Measurements from ENCODE around the gene GID4. TPM values are rescaled to one million over a fixed set of nuclear protein-coding genes. Genes with fewer than 3 reads are reported as not detected.

Gene GID4
- 8.2 TPM for total RNA-seq (ENCODE audit: unreplicated experiment)
- long read RNA-seq, full-length matches to known transcripts, result 1 of 1 reads
- long read RNA-seq, partial matches to known transcripts, result 0 of 1 reads
- long read RNA-seq, other reads (novel, unspliced or antisense), result 0 of 1 reads

DNA sequence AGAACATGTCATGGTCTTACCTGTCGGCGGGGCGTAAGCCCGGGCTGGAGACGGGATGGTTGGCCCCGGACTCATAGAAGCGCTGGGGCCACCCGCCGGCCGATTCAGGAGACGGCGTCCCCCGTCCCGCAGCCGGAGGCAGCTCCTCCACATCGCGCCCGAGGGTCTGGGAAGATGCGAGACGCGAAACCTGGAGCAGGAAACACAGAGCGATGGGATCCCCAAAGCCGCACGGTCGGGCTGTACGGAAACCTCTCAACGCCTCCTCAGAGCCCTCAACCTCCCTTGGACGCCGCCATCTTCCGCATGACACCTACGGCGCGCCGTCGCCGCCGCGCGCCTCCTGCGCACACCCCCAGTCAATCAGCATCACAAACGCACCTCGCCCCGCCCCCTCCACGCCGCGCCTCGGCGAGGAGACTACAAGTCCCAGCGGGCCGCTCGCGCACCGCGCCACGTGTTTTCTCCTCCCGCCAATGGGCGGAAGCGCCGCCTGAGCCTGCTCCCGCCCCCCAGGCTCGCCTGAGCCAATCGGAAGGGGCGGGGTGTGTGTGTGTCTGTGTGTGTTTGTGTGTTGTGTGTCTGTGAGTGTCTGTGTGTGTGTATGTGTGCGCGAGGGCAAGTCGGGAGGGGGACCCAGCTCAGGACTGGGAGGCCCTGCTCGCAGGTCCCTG, at the start of gene GID4, which contains the start of gene ATPAF2:
Gene GID4, plus strand, starts transcription at position 548 of the 674 bp plus-strand sequence. Its CDS starts 57 bp downstream, at position 605.
Gene ATPAF2, minus strand, starts transcription at position 308 of the 674 bp plus-strand sequence. Its CDS starts 155 bp downstream, at position 153.
- Mint-ChIP-seq H3K4me1 (ENCODE audit: low read depth, unreplicated experiment) (peaks cover 24% of the 10 kb centered on the region), H3K4me3 (ENCODE audit: unreplicated experiment) (peak within 1 kb of the TSS; percentile 99), H3K36me3 (ENCODE audit: unreplicated experiment) (peaks cover 5% of the 10 kb centered on the region), H3K27ac (ENCODE audit: unreplicated experiment) (peak within 1 kb of the TSS; percentile 94), H3K9me3 (ENCODE audit: unreplicated experiment) (peaks cover 11% of the 10 kb centered on the region), H3K27me3 (ENCODE audit: unreplicated experiment) (peaks cover 5% of the 10 kb centered on the region)
- TF ChIP-seq, protein P1, sequence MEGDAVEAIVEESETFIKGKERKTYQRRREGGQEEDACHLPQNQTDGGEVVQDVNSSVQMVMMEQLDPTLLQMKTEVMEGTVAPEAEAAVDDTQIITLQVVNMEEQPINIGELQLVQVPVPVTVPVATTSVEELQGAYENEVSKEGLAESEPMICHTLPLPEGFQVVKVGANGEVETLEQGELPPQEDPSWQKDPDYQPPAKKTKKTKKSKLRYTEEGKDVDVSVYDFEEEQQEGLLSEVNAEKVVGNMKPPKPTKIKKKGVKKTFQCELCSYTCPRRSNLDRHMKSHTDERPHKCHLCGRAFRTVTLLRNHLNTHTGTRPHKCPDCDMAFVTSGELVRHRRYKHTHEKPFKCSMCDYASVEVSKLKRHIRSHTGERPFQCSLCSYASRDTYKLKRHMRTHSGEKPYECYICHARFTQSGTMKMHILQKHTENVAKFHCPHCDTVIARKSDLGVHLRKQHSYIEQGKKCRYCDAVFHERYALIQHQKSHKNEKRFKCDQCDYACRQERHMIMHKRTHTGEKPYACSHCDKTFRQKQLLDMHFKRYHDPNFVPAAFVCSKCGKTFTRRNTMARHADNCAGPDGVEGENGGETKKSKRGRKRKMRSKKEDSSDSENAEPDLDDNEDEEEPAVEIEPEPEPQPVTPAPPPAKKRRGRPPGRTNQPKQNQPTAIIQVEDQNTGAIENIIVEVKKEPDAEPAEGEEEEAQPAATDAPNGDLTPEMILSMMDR (IDR thresholded peaks at IDR 0.05; ENCODE audit: partially characterized antibody, unreplicated experiment), result no peak
- peak; percentile 100 for DNase-seq

DNA sequence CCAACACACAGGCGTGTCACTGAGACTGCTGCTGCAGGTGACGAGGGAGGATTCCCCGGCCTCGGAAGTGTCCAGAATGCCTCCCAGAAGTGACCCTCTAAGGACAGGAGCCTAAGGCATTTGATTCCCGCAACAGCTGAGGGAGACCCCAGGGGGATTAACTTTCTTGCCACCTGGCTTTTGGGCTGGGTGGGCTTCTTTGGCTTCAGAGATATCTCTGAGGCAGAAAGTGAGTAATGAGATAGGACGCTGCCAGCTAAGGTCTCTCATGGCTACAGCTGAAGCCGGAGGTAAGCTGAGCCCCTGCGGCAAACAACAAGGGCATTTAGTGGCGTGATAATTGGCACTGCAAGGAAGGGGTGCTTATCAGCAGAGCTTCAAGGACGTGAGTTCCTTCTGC, 49.6 kb upstream of the GID4 start:
- Mint-ChIP-seq H3K27me3 (ENCODE audit: unreplicated experiment) (peaks cover 3% of the 10 kb centered on the region), H3K36me3 (ENCODE audit: unreplicated experiment) (no peaks in the 10 kb centered on the region), H3K27ac (ENCODE audit: unreplicated experiment) (no peak overlapping the region), H3K4me3 (ENCODE audit: unreplicated experiment) (no peak overlapping the region), H3K9me3 (ENCODE audit: unreplicated experiment) (peaks cover 1% of the 10 kb centered on the region), H3K4me1 (ENCODE audit: low read depth, unreplicated experiment) (peaks cover 10% of the 10 kb centered on the region)
- DNase-seq, result no peak
- TF ChIP-seq, protein P1 (IDR thresholded peaks at IDR 0.05; ENCODE audit: partially characterized antibody, unreplicated experiment), result no peak

DNA sequence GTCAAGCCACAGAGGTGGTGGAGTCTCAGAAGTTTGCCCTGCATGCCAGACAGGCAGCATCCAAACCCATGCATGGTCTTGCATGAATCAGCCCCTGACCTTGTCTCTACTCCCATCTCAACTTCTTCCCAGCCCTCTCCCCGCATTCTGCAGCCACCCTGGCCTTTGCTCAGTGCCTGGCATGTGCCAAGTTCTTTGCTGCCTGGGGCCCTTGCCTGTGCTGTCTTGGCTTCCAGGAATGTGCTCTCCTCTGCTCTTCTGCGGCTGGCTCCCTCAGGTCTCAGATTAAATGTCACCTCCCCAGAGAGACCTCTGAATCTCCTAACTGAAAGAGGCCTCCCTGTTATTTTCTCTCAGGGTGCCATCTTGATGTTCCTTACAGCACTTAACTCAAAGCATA, 48.9 kb upstream of the GID4 start:
- Mint-ChIP-seq H3K27ac (ENCODE audit: unreplicated experiment) (no peak overlapping the region), H3K36me3 (ENCODE audit: unreplicated experiment) (no peaks in the 10 kb centered on the region), H3K27me3 (ENCODE audit: unreplicated experiment) (peaks cover 3% of the 10 kb centered on the region), H3K9me3 (ENCODE audit: unreplicated experiment) (peaks cover 4% of the 10 kb centered on the region), H3K4me1 (ENCODE audit: low read depth, unreplicated experiment) (peaks cover 13% of the 10 kb centered on the region), H3K4me3 (ENCODE audit: unreplicated experiment) (no peak overlapping the region)
- TF ChIP-seq, protein P1 (IDR thresholded peaks at IDR 0.05; ENCODE audit: partially characterized antibody, unreplicated experiment), result no peak
- DNase-seq, result no peak

GRCh38 chr17:17993366-17993765, 45.8 kb upstream of the GID4 start:
- Mint-ChIP-seq H3K27me3 (ENCODE audit: unreplicated experiment) (peaks cover 3% of the 10 kb centered on the region), H3K4me1 (ENCODE audit: low read depth, unreplicated experiment) (peaks cover 13% of the 10 kb centered on the region), H3K36me3 (ENCODE audit: unreplicated experiment) (no peaks in the 10 kb centered on the region), H3K4me3 (ENCODE audit: unreplicated experiment) (no peak overlapping the region), H3K9me3 (ENCODE audit: unreplicated experiment) (peaks cover 4% of the 10 kb centered on the region), H3K27ac (ENCODE audit: unreplicated experiment) (no peak overlapping the region)
- TF ChIP-seq, protein P1 (IDR thresholded peaks at IDR 0.05; ENCODE audit: partially characterized antibody, unreplicated experiment), result no peak
- DNase-seq, result no peak

DNA sequence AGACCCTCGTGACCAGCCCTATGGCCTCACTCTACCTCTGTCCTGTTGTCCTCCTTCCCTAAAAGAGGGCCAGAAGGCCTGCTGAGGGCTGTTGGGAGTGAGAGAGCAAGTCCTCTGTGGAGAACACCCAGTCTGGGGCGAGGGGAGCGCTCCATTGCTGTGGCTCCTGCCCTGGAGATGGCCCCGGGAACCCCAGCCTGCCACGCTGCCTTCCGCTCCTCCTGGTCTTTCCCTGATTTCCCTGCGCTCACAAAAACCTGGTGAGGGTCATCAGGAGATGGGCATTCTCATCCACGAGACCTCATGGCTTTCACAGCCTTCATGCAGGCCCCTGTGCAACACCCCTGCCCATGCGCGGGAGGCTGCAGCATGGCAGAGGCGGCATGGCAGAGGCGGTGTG, 45.4 kb upstream of the GID4 start:
- no peak for DNase-seq
- Mint-ChIP-seq H3K4me1 (ENCODE audit: low read depth, unreplicated experiment) (peaks cover 11% of the 10 kb centered on the region), H3K9me3 (ENCODE audit: unreplicated experiment) (peaks cover 4% of the 10 kb centered on the region), H3K27ac (ENCODE audit: unreplicated experiment) (no peak overlapping the region), H3K4me3 (ENCODE audit: unreplicated experiment) (no peak overlapping the region), H3K27me3 (ENCODE audit: unreplicated experiment) (peaks cover 5% of the 10 kb centered on the region), H3K36me3 (ENCODE audit: unreplicated experiment) (no peaks in the 10 kb centered on the region)
- TF ChIP-seq, protein P1 (IDR thresholded peaks at IDR 0.05; ENCODE audit: partially characterized antibody, unreplicated experiment), result no peak

Measured in glutamatergic neuron (in vitro differentiated cells).